ENCODE data around the gene GPC6. TPM values are rescaled to one million over a fixed set of nuclear protein-coding genes. Genes with fewer than 3 reads are reported as not detected.

Gene GPC6
- total and polyA plus RNA-seq, 10 donors = 0.22 to 9.3 (median 4.5) TPM

- Histone ChIP-seq H3K9me3 (no peaks in the 10 kb centered on the region), H3K4me1 (peaks cover 18 to 55% (median 36%) of the 10 kb centered on the region in 6 donors), H3K36me3 (no peaks in the 10 kb centered on the region), H3K27me3 (replicated peaks in 1 of 7) (no peaks in the 10 kb centered on the region), H3K27ac (peak overlapping the region in 1 of 8 donors; percentile 29), H3K4me3 (no peak overlapping the region)
- 48 to 65% (median 58%) methylated on average over 3 of the region's 3 CpGs for WGBS, 5 donors
- no peak for DNase-seq
- intact Hi-C loops (cut with DNase I; ENCODE audit: low total_unique reads) = no loop called here
- TF ChIP-seq CTCF (IDR thresholded peaks at IDR 0.05 in 8 of 11, conservative IDR thresholded peaks at IDR 0.05 in 3 of 11) (no peak), POLR2AphosphoS5 (IDR thresholded peaks at IDR 0.05) (no peak), POLR2A (IDR thresholded peaks at IDR 0.05) (no peak)
Observed at GRCh38 chr13:94330552-94331071, 1104.0 kb downstream of the GPC6 start.

- no peaks in the 10 kb centered on the region for H3K27me3 ChIP-seq (replicated peaks in 1 of 7)
- H3K9me3 ChIP-seq = no peaks in the 10 kb centered on the region
- H3K36me3 ChIP-seq = no peaks in the 10 kb centered on the region
- H3K4me3 ChIP-seq = no peak overlapping the region
- peaks cover 18 to 48% (median 34%) of the 10 kb centered on the region in 6 donors for H3K4me1 ChIP-seq
- no peak for TF ChIP-seq CTCF (IDR thresholded peaks at IDR 0.05 in 8 of 11, conservative IDR thresholded peaks at IDR 0.05 in 3 of 11)
- TF ChIP-seq POLR2AphosphoS5 (IDR thresholded peaks at IDR 0.05) = no peak
- TF ChIP-seq POLR2A (IDR thresholded peaks at IDR 0.05) = no peak
- intact Hi-C loops (cut with DNase I; ENCODE audit: low total_unique reads) = no loop called here
- no peak overlapping the region for H3K27ac ChIP-seq
- WGBS, 5 donors = 71 to 96% (median 85%) methylated on average over 3 of the region's 3 CpGs
- DNase-seq = no peak
Observed at GRCh38 chr13:94331281-94331680, 1104.7 kb downstream of the GPC6 start.

GRCh38 chr13:94332359-94333096 lies 1105.9 kb downstream of the GPC6 start:
- no peaks in the 10 kb centered on the region for H3K36me3 ChIP-seq
- H3K4me3 ChIP-seq = no peak overlapping the region
- no peak for DNase-seq
- intact Hi-C loops (cut with DNase I; ENCODE audit: low total_unique reads) = no loop called here
- WGBS, 5 donors = 86 to 94% (median 91%) methylated on average over 10 of the region's 10 CpGs
- TF ChIP-seq POLR2AphosphoS5 (IDR thresholded peaks at IDR 0.05) = no peak
- no peak for TF ChIP-seq CTCF (IDR thresholded peaks at IDR 0.05 in 8 of 11, conservative IDR thresholded peaks at IDR 0.05 in 3 of 11)
- no peak for TF ChIP-seq POLR2A (IDR thresholded peaks at IDR 0.05)
- no peaks in the 10 kb centered on the region for H3K9me3 ChIP-seq
- no peaks in the 10 kb centered on the region for H3K27me3 ChIP-seq (replicated peaks in 1 of 7)
- H3K27ac ChIP-seq = no peak overlapping the region
- H3K4me1 ChIP-seq = peaks cover 10 to 36% (median 26%) of the 10 kb centered on the region in 6 donors

GRCh38 chr13:94333131-94333820 lies 1106.7 kb downstream of the GPC6 start:
- no peak for TF ChIP-seq POLR2AphosphoS5 (IDR thresholded peaks at IDR 0.05)
- TF ChIP-seq POLR2A (IDR thresholded peaks at IDR 0.05) = no peak
- no peak for TF ChIP-seq CTCF (IDR thresholded peaks at IDR 0.05 in 8 of 11, conservative IDR thresholded peaks at IDR 0.05 in 3 of 11)
- intact Hi-C loops (cut with DNase I; ENCODE audit: low total_unique reads) = no loop called here
- H3K36me3 ChIP-seq = no peaks in the 10 kb centered on the region
- H3K4me1 ChIP-seq = peaks cover 3 to 28% (median 19%) of the 10 kb centered on the region in 6 donors
- no peaks in the 10 kb centered on the region for H3K27me3 ChIP-seq (replicated peaks in 1 of 7)
- DNase-seq = no peak
- 90 to 98% (median 93%) methylated on average over 4 of the region's 4 CpGs for WGBS, 5 donors
- H3K4me3 ChIP-seq = no peak overlapping the region
- H3K27ac ChIP-seq = no peak overlapping the region
- H3K9me3 ChIP-seq = no peaks in the 10 kb centered on the region
